GM18868 (cell line): Measurements from ENCODE around the gene CFD.

Experiments
- ATAC-seq: cut with Tn5 transposase; IDR thresholded peaks from one replicate; pipeline ENCODE4 v1.9.1; 2021; ENCODE audit warnings: mild to moderate bottlenecking, moderate library complexity; ENCODE audit not compliant: unreplicated experiment

The CFD gene

GRCh38 chr19:903266-903797 is 43.9 kb downstream of the CFD start:
- no peak for ATAC-seq

DNA sequence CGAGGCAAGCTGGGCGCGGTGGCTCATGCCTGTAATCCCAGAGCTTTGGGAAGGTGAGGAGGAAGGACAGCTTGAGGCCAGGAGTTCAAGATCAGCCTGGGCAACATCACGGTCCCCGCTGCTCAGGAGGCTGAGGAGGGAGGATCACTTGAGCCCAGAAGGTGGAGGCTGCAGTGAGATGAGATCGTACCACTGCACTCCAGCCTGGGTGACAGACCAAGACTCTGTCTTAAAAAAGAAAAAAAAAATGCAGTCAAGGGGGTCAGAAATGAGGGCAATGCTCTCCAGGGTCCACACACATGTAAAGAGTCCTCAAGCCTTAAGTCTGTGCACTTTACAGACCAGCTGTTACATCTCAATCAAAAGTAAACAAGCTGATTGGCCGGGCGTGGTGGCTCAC is 45.1 kb downstream of the CFD start:
- no peak for ATAC-seq

- no peak for ATAC-seq
These were observed 47.0 kb downstream of the CFD start for GRCh38 chr19:906480-906879.

GRCh38 chr19:907183-907853 is 47.9 kb downstream of the CFD start:
- no peak for ATAC-seq

DNA sequence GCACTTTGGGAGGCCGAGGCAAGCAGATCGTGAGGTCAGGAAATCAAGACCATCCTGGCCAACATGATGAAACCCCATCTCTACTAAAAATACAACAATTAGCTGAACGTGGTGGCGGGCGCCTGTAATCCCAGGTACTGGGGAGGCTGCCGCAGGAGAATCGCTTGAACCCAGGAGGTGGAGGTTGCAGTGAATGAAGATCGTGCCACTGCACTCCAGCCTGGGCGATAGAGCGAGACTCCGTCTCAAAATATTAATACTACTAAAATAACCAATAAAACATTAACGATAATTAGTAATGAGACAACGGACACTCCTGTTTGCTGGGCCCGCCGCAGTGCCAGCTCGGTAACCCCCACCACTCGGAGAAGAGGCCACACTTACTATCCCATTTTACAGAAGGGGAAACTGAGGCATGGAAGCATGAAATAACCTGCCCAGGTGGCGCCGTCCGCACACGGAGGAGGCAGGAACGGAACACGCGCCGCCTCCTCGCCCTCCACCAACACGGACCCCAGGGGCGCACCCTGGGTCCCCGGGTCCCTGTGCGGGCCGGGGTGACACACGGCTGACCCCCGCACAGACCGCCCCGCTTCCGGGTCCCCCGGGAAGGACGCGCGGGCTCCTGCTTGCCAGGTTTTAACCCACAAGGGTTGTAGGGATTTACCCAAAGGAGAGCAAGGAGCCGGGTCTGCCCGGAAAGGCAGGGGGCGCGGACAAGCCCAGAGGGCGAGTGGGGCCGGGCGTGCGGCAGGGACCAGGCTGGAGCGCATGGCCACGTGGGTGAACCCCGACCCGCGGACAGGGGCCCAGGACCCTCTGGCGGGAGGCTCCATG is 52.0 kb downstream of the CFD start:
- no peak for ATAC-seq

DNA sequence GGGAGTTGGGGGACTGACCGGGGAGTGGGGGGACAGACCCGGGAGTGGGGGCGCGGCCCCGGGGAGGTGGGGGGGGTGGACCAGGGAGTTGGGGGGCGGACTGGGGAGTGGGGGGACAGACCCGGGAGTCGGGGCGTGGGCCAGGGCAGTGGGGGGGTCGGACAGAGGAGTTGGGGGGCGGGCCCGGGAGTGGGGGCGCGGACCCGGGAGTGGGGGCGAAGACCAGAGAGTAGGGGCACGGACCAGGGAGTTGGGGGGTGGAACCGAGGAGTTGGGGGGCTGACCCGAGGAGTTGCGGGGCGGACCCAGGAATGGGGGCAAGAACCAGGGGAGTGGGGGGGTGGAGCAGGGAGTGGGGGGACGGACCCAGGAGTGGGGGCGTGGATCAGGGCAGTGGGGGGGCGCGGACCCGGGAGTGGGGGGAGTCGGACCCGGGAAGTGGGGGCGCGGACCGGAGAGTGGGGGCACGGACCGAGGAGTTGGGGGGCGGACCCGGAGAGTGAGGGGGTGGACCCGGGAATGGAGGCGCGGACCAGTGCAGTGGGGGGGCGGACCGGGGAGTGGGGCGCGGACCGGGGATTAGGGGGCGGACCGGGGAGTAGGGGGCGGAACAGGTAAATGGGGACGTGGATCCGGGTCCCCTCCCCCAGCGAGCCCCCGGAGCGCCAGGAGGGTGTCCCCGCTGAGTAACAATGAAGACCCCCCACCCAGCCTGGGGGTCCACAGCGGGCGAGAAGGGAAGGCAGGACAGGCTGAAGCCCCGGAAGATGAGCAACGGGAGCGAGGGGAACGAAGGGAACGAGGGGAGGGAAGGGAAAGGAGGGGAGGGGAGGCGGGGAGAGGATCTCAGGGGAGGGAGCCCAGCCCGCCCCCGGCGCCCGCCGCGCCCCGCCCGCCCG is 53.0 kb downstream of the CFD start:
- ATAC-seq = no peak
